ENCODE data around the gene LRRN3. TPM values are rescaled to one million over a fixed set of nuclear protein-coding genes. Genes with fewer than 3 reads are reported as not detected.

Gene LRRN3
- total and polyA plus RNA-seq, 2 of the 8 experiments (the other 6 are each of a cell fraction or from before 2014, with no cell fraction given): 0.20 to 0.32 TPM

DNA sequence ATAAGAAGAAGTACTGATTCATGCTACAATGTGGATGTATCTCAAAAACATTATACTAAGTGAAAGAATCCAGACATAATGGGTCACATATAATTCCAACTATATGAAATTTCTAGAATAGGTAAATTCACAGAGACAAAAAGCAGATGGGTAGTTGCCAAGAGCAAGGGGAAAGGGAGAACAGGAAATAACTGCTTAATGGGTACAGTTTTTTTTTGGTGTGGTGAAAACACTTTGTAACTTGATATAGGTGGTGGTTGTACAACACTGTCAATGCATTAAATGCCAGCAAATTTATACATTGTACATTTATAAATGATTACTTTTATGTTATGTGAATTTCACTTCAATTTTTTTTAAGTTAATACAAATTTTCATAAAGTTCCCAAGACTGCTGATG is 19.4 kb upstream of the LRRN3 start:
- Histone ChIP-seq H4K20me1 (replicated peaks in 1 of 2; ENCODE audit: control insufficient read depth in 1 of 2, insufficient read depth in 2 of 2, low read length in 2 of 2) (no peaks in the 10 kb centered on the region), H2BK12ac (ENCODE audit: low read depth, low read length) (no peak overlapping the region), H2AK5ac (ENCODE audit: low read depth, low read length) (no peak overlapping the region), H2BK5ac (ENCODE audit: low read depth, low read length) (no peak overlapping the region), H3K56ac (replicated peaks; ENCODE audit: insufficient read length, low read depth, low read length) (no peak overlapping the region), H3K79me1 (ENCODE audit: low read depth, low read length) (no peaks in the 10 kb centered on the region), H3K9ac (replicated peaks in 1 of 4; ENCODE audit: extremely low read depth in 1 of 4, low read depth in 3 of 4, low read length in 3 of 4) (no peak overlapping the region), H3K4ac (replicated peaks; ENCODE audit: insufficient read length, low read depth, low read length) (no peak overlapping the region), H3K36me3 (ENCODE audit: control insufficient read depth in 2 of 4, insufficient read depth in 4 of 4, low read length in 3 of 4) (no peaks in the 10 kb centered on the region), H3K14ac (ENCODE audit: insufficient read length) (no peak overlapping the region), H3K9me3 (ENCODE audit: insufficient read depth in 2 of 2, low read depth in 1 of 2, low read length in 1 of 2) (no peaks in the 10 kb centered on the region), H3K18ac (ENCODE audit: extremely low read depth, low read length) (no peak overlapping the region), H4K5ac (ENCODE audit: insufficient read length, low read depth, low read length) (no peak overlapping the region), H3K4me1 (replicated peaks in 1 of 4; ENCODE audit: control insufficient read depth in 3 of 4, insufficient read depth in 4 of 4, low read length in 3 of 4) (no peaks in the 10 kb centered on the region), H4K8ac (ENCODE audit: extremely low read depth, insufficient read depth, low read length) (no peak overlapping the region), H2AFZ (ENCODE audit: low read length) (no peak overlapping the region), H3K27me3 (replicated peaks in 1 of 4; ENCODE audit: control insufficient read depth in 3 of 4, extremely low read depth in 1 of 4, insufficient read depth in 3 of 4, low read length in 3 of 4) (no peaks in the 10 kb centered on the region), H3K27ac (ENCODE audit: low read depth, low read length) (no peak overlapping the region), H3K23ac (ENCODE audit: insufficient read length) (no peak overlapping the region), H3K4me3 (ENCODE audit: extremely low read depth in 1 of 4, insufficient read depth in 2 of 4, low read depth in 3 of 4, low read length in 4 of 4) (no peak overlapping the region), H3K4me2 (ENCODE audit: insufficient read depth in 1 of 2, low read depth in 2 of 2, low read length in 2 of 2) (no peak overlapping the region), H2BK120ac (replicated peaks; ENCODE audit: low read depth, low read length) (no peak overlapping the region), H4K91ac (replicated peaks; ENCODE audit: insufficient read length, low read length) (no peak overlapping the region), H2BK20ac (ENCODE audit: low read length) (no peak overlapping the region), H2BK15ac (ENCODE audit: low read length) (no peak overlapping the region), H3K79me2 (ENCODE audit: control insufficient read depth in 1 of 2, insufficient read depth in 2 of 2, low read length in 2 of 2) (no peaks in the 10 kb centered on the region), H3K23me2 (ENCODE audit: low read depth, low read length) (no peaks in the 10 kb centered on the region)
- DNase-seq (ENCODE audit: low read depth in 1 of 2, low spot score in 2 of 2) (no peak), FAIRE-seq (no peak)
- CTCF ChIA-PET (ENCODE audit: partially characterized antibody): no interaction called here
- POLR2A ChIA-PET (ENCODE audit: partially characterized antibody): no interaction called here
- TF ChIP-seq BCL11A (IDR thresholded peaks at IDR 0.05; ENCODE audit: low read depth in 2 of 2, low read length in 2 of 2) (no peak), SUZ12 (IDR thresholded peaks at IDR 0.05; ENCODE audit: low read length) (no peak), TBP (IDR thresholded peaks at IDR 0.05; ENCODE audit: low read depth, low read length) (no peak), SIX5 (IDR thresholded peaks at IDR 0.05; ENCODE audit: low read depth, low read length) (no peak), YY1 (IDR thresholded peaks at IDR 0.05; ENCODE audit: low read depth, low read length) (no peak), POLR2AphosphoS5 (IDR thresholded peaks at IDR 0.05; ENCODE audit: low read depth, low read length) (no peak), SIN3A (conservative IDR thresholded peaks at IDR 0.05 in 1 of 2, IDR thresholded peaks at IDR 0.05 in 1 of 2; ENCODE audit: low read depth in 1 of 2, low read length in 2 of 2) (no peak), SAP30 (IDR thresholded peaks at IDR 0.05; ENCODE audit: insufficient read depth, insufficient replicate concordance, low read length) (no peak), RBBP5 (IDR thresholded peaks at IDR 0.05; ENCODE audit: borderline replicate concordance, low read depth, low read length) (no peak), TCF12 (IDR thresholded peaks at IDR 0.05; ENCODE audit: low read depth, low read length) (no peak), CBX5 (IDR thresholded peaks at IDR 0.05; ENCODE audit: low read depth, low read length) (no peak), EZH2 (IDR thresholded peaks at IDR 0.05; ENCODE audit: low read depth, low read length, severe bottlenecking) (no peak), HDAC6 (IDR thresholded peaks at IDR 0.05; ENCODE audit: low read depth, low read length) (no peak), EGR1 (IDR thresholded peaks at IDR 0.05; ENCODE audit: borderline replicate concordance, low read depth, low read length) (no peak)

All from H1 (cell line).